NCI-H748 (cell line): ENCODE results near the gene EML1.

ENCODE experiments used
- DNase-seq: peaks from one replicate; lab custom pipeline; 2025; ENCODE audit not compliant: unreplicated experiment; lab: John Stamatoyannopoulos, UW

The EML1 gene

GRCh38 chr14:99862136-99862535 lies 68.9 kb downstream of the EML1 start:
- no peak for DNase-seq

- no peak for DNase-seq
These were observed 69.8 kb downstream of the EML1 start for GRCh38 chr14:99863059-99863458.

GRCh38 chr14:99865408-99865807 lies 72.2 kb downstream of the EML1 start:
- no peak for DNase-seq

DNA sequence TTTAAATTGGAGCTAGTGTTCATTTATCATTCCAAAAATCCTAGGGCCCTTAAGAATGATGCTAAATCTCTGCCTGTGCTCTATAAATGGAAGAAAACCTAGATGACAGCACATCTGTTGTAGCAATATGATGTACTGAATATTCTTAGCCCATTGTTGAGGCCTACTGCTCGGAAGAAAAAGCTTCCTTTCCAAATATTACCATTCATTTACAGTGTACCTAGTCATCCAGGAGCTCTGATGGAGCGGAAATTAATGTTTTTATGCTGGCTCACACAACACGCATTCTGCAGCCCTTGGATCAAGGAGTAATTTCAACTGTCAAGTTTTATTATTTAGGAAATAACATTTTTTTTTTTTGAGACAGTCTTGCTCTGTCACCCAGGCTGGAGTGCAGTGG lies 77.4 kb downstream of the EML1 start:
- DNase-seq: no peak

- no peak for DNase-seq
These were observed 78.6 kb downstream of the EML1 start for GRCh38 chr14:99871771-99872170.

DNA sequence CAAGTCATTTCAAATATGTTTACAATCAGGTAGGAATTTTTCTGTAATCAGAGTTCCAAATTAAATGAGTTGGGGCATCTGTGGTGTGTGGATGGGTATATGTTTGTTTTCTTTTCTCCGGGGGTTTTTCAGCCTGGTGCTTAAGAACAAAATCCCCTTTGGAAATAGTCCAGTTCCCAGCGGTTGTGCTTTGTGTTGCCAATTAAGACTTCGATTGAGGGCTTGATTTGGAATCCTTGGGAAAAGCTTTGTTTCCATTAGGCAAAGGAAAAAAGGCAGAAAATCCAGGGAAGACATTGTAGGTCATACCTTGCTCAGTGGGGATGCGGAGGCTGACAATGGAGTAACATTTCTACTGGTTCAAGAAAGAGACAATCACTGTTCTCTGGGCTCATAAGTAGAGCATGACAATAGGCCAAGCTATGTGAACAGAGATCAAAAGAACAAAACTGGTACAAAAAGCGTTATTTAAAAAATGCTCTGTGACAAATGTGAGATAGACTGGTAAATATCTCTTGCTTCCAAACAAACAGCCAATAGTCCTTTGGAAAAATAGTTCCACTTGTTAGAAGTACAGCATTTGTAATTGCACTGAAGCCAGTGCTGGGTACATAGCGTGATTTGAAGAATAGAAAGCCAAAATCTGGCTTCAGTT lies 79.7 kb downstream of the EML1 start:
- DNase-seq: peak; percentile 46

DNA sequence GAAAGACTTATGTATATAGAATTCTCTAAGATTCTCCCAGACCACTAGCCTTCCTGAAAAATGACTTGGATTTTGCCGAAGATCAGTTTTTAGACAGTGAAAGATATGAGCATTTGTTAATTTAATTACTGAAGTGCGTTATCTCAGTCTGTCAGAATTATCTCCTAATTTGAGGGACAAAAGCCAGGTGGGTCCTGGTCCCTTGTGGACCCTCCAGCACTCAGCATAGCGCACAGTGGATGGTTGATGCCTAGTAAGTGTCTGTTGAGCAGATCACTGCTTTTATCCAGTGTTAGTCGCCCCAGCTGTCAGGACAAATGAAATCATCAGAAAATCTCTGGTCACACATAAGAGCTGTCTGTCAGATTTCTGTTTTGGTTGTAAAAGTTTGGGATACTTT lies 80.4 kb downstream of the EML1 start:
- DNase-seq: no peak

GRCh38 chr14:99874306-99874705 lies 81.1 kb downstream of the EML1 start:
- DNase-seq: no peak

GRCh38 chr14:99875421-99875820 lies 82.2 kb downstream of the EML1 start:
- no peak for DNase-seq

- no peak for DNase-seq
These were observed 82.6 kb downstream of the EML1 start for GRCh38 chr14:99875836-99876235.

GRCh38 chr14:99876406-99876805 lies 83.2 kb downstream of the EML1 start:
- DNase-seq: no peak

- no peak for DNase-seq
These were observed 85.3 kb downstream of the EML1 start for GRCh38 chr14:99878563-99878962.

- DNase-seq: no peak
These were observed 86.4 kb downstream of the EML1 start for GRCh38 chr14:99879401-99880295.

DNA sequence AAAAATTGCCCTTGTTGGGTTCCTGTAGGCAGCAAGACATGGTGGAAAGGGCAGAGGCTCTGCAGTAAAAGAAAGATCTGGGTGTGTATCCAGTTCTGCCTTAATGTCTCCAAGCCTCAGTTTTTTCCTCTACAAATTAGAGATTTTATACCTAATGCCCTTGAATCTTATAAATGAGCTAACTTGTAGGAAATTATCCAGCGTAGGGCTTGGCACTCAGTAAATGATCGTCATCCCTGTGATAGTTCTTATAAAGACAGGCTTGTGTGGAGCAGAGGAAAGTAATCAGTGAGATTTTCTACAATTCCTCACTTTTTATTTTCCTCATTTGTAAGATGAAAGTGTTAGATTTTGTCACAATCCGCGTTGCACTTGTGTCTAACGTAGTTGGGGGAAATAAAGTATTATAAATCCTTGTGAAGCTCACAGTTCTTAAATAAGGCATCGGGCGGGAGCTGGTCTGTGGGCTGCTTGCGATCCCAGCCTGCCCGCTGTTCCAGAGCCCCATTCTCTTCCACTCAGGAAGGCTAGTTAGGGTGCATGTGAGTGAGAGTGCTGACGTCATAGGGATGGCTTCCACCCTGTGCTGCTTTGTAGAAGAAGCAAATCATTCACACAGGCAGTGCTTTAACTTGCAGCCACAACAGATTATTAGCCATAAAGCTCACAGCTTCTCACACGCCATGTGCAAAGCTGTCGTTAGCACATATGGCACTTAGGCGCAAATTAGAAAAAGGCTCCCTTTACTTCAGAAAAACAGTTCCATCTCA lies 87.6 kb downstream of the EML1 start:
- DNase-seq: no peak

DNA sequence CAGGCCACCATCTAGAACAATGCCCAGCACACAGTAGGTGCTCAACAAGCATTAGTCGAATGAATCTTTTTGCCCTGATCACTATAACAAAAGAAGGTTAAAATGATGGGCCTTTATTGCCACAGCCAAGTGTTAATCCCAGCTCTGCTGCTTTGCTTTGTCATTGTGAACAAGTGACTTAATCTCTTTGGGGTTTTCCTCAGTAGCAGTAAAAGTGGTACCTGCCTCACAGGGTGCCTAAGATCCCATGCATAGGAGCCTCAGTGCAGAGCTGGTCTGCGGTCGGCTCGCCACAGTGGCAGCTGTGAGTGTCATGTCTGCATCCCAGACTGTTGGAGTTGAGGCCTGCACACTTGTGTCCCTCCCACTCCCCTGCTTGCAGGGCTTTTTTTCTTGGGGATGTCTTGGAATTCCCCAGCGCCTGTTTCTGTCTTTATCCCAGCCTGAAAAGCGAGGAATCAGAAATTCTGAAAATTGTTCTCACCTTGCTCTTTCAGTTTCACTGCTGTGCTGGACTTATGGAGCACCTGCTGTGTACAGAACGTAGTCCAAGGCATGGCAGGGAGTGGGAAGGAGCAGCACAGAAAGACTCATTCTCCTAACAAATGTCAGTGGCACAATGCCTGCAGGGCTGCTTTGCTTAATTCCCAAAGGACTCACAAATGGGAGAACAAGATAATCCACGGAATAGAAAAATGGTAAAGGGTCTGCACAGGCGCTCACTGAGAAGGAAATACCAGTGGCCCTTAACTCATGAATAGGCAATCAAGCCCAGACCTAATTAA lies 90.8 kb downstream of the EML1 start:
- DNase-seq: no peak

DNA sequence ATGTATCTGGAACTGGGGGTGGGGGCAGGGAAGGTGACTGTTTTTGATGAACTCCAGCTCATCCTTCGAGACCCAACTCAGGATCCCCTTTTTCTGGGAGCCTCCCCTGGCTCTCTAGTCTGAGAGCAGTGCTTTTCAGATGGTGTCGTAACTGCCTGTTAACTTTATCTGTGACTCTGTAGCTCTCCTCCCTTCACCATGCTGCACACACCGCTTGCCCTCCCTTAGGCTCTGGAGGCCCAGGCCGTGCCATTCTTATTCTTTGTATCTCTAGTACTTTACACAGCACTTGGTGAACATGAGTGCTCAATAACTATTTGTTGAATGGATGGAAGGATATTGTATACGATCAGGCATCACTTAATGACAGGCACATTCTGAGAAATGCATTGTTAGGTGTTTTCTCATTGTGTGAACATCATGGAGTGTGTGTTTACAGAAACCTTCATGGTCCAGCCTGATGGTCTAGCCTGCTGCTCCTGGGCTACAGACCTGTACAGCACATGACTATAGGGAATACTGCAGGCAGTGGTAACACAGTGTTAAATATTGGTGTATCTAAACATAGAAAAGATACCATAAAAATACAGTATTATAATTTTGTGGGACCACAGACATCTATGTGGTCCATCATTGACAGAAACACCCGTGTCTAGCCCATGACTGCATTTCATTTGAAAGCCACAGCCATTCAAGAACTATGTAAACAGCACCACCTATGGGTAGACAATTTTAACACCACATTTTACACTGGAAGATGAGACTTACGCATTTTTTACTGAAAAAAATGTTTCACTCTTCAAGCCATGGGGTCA lies 91.8 kb downstream of the EML1 start:
- DNase-seq: peak; percentile 74

- DNase-seq: no peak
These were observed 92.4 kb downstream of the EML1 start for GRCh38 chr14:99885649-99885958.

DNA sequence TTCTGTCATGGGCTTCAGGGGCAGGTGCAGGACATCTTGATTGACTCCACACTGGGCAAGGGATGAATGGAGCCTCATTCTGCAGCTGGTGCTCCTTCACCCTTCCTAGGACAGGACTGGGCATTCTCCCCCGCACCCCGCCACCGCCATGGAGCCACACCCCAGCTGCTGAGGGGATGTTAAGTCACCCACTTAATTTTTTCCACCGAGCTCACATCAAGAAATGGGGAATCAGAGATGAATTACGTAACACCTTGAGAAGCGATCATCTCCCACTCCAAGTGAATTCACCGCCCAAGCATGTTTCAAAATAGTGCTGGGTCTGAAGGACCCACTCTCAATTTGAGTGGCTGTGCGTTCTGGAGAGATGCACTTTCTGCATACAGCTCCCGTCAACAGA lies 94.2 kb downstream of the EML1 start:
- no peak for DNase-seq

DNA sequence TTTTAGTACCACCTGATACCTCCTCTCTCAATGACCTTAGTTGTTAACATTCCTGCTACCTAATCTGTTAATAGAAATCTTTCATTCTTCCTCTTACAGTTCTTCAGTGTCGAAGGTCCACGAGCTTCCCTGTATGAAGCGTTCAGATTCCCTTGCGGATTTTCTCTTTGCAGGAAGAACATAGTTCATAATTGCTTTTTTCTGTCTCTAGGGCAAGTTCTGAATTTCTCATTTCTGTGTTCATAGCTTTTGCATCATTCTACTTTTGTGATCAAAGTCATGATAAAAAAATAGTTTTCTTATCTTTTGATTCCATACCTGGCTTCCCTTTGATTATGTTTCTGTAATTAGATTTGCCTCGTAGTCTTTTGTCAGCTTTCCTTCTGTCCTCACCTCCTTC lies 94.9 kb downstream of the EML1 start:
- no peak for DNase-seq

GRCh38 chr14:99889268-99889667 lies 96.1 kb downstream of the EML1 start:
- no peak for DNase-seq
